Measurements from ENCODE around the gene AFF3.

AFF3 gene

DNA sequence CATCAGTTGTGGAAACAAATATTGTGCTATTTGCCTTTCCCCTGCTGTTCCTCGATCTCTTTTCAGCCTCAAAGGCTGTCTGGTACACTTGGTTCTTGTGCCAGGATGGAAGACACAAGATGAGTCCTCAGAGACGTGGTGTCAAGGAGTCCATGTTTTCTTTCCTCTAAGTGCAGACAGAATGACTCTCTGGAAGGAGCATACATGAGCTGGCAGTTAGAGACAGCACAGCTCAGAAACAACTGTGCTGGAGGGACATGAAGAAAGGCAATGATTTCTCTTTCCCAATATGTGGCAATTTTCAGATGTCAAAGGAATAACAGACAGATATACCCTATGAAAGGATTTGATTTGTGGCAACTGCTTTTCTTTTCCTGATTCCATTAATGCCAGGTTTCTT lies 162.2 kb downstream of the AFF3 start:
- Histone ChIP-seq H3K4me3 (ENCODE audit: low read depth, low read length) (no peak overlapping the region), H3K36me3 (no peaks in the 10 kb centered on the region), H3K9me3 (no peaks in the 10 kb centered on the region), H3K4me1 (no peaks in the 10 kb centered on the region), H3K27me3 (no peaks in the 10 kb centered on the region)
- TF ChIP-seq, protein P1, sequence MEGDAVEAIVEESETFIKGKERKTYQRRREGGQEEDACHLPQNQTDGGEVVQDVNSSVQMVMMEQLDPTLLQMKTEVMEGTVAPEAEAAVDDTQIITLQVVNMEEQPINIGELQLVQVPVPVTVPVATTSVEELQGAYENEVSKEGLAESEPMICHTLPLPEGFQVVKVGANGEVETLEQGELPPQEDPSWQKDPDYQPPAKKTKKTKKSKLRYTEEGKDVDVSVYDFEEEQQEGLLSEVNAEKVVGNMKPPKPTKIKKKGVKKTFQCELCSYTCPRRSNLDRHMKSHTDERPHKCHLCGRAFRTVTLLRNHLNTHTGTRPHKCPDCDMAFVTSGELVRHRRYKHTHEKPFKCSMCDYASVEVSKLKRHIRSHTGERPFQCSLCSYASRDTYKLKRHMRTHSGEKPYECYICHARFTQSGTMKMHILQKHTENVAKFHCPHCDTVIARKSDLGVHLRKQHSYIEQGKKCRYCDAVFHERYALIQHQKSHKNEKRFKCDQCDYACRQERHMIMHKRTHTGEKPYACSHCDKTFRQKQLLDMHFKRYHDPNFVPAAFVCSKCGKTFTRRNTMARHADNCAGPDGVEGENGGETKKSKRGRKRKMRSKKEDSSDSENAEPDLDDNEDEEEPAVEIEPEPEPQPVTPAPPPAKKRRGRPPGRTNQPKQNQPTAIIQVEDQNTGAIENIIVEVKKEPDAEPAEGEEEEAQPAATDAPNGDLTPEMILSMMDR (IDR thresholded peaks at IDR 0.05; ENCODE audit: low read depth, low read length) = no peak
- DNase-seq = no peak

DNA sequence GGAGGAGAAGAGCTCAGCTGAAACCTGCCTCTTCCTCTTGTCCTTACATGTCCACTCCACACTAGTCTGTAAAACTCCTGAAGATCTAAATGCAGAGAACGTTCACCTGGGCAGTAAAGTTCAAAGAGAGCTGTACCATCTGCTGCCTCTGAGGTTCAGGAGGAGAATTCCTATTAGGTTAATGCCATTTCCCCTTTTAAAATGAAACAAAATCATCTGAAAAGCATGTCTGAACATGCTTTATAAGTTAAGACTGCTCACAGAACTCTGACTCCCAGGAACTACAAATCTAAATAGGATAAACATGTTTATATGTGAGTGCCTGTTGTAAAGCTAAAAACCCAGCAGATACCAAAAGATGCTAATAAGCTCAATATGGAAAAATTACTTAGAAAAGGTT lies 164.4 kb downstream of the AFF3 start:
- Histone ChIP-seq H3K9me3 (no peaks in the 10 kb centered on the region), H3K36me3 (no peaks in the 10 kb centered on the region), H3K4me3 (ENCODE audit: low read depth, low read length) (no peak overlapping the region), H3K4me1 (peaks cover 4% of the 10 kb centered on the region; the same call in 1 of the 2 replicates), H3K27me3 (no peaks in the 10 kb centered on the region)
- TF ChIP-seq, protein P1 (IDR thresholded peaks at IDR 0.05; ENCODE audit: low read depth, low read length) = no peak
- DNase-seq = no peak

DNA sequence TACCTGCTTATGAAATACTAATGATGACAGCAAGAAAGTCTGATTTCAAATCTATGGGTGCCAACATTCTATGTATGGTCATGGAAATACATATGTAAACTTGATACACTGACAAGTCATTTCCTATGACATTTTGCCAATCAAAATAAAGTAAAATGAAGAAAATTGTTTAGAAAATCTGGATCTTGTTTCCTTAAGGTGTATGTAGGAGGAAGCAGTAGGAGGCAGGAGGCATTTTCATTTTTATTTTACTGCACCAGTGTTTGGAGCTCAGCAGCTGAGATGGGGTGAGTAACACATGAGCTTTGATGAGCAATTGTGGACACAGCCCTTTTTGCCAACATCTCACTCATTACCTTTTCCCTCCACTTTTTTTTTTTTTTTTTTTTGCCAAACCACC lies 167.0 kb downstream of the AFF3 start:
- DNase-seq = no peak
- Histone ChIP-seq H3K4me1 (peaks cover 4% of the 10 kb centered on the region; the same call in 1 of the 2 replicates), H3K36me3 (no peaks in the 10 kb centered on the region), H3K27me3 (no peaks in the 10 kb centered on the region), H3K4me3 (ENCODE audit: low read depth, low read length) (no peak overlapping the region), H3K9me3 (no peaks in the 10 kb centered on the region)
- TF ChIP-seq, protein P1 (IDR thresholded peaks at IDR 0.05; ENCODE audit: low read depth, low read length) = no peak

DNA sequence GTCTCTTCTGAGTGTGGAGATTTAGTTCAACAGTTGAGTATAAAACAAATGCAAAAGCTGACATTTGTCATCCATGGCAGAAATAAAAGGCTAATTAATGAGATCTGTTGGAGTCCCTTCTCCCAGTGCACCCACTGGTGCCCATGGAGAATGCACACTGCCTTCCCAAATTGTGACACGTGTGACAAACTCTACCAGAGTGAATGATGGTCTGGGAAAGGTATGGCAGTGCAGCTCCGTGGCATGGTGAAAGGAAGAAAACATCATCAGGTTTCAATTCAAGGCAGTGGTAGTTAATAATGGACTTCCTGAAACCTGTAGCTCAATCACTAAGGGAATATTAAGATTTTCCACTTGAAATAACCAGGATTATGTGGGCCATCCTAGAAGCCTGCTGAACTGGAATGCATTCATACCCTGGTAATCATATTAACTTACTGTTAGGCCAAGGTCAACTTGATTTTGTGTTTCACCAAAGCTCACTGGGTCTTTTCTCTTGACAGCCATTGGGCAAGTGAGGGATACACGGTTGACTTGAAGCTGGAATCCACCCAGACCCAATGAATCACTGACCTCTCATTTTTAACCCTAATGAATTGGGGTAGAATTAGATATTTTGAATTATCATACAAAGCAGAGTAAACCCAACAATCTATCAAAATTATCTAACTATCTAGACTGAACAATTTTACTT lies 167.6 kb downstream of the AFF3 start:
- Histone ChIP-seq H3K27me3 (no peaks in the 10 kb centered on the region), H3K4me1 (peaks cover 4% of the 10 kb centered on the region; the same call in 1 of the 2 replicates), H3K4me3 (ENCODE audit: low read depth, low read length) (no peak overlapping the region), H3K9me3 (no peaks in the 10 kb centered on the region), H3K36me3 (no peaks in the 10 kb centered on the region)
- DNase-seq = no peak
- TF ChIP-seq, protein P1 (IDR thresholded peaks at IDR 0.05; ENCODE audit: low read depth, low read length) = no peak

DNA sequence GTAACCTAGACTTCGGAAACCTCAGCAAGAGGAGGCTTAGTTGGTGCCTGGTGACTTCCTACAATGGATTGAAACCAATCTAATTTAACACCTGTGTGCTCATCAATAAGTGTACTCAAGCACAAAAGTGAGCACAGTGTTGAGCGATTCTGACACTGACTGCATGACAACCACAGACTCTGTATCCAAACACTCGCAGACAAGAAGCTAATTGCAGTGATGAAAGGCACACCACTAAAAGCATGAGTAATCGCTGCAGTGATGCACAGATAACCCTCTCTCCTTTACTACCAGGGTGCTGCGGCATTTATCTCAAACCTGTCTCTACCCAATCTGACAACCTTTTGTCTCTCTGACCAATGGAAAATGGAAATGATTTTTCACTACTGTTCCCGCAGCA lies 168.1 kb downstream of the AFF3 start:
- no peak overlapping the region for H3K4me3 ChIP-seq (ENCODE audit: low read depth, low read length)
- DNase-seq = peak; percentile 11
- TF ChIP-seq, protein P1 (IDR thresholded peaks at IDR 0.05; ENCODE audit: low read depth, low read length) = no peak
- H3K27me3 ChIP-seq = no peaks in the 10 kb centered on the region
- no peaks in the 10 kb centered on the region for H3K36me3 ChIP-seq
- H3K4me1 ChIP-seq = peaks cover 4% of the 10 kb centered on the region; the same call in 1 of the 2 replicates
- no peaks in the 10 kb centered on the region for H3K9me3 ChIP-seq

DNA sequence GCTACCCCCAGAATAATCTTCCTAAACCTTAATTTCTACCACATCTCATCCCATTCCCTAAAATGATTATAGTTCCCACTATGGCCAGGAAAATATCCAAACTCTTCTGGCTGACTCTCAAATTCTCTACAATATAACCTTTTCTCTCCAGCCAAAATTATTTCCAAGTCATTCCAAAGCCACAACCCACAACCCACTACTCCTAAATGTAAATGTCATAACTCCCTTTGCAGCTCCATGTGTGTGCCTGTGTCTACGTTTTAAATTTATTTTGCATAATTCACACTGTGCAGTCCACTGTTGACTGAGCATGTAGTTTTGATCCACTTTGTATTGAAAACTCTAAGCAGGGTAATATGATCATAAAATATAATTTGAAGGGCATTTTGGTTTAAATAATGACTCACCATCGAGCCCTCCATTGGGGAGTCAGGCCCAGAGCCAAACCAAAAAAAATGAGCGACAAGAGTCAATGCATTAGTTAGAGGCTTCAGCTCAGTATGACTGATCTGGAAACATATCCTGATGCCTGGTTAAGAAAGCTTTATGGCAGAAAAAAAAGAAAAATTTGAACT lies 171.0 kb downstream of the AFF3 start:
- DNase-seq = no peak
- TF ChIP-seq, protein P1 (IDR thresholded peaks at IDR 0.05; ENCODE audit: low read depth, low read length) = no peak
- Histone ChIP-seq H3K9me3 (no peaks in the 10 kb centered on the region), H3K4me3 (ENCODE audit: low read depth, low read length) (no peak overlapping the region), H3K27me3 (no peaks in the 10 kb centered on the region), H3K36me3 (no peaks in the 10 kb centered on the region), H3K4me1 (peaks cover 4% of the 10 kb centered on the region; the same call in 1 of the 2 replicates)
